Activated CD8-positive, alpha-beta T cell treated with anti-CD3 and anti-CD28 coated beads for 36 hours (primary cell): ENCODE measurements around the gene SDK2. TPM values are rescaled to one million over a fixed set of nuclear protein-coding genes. Genes with fewer than 3 reads are reported as not detected.

Experiments
- ATAC-seq: fragments of 200-7000 bp; cut with Tn5 transposase; one replicate; pipeline ENCODE4 v1.10.0; 2021; ENCODE audit warnings: mild to moderate bottlenecking, moderate library complexity
- CTCF ChIA-PET: fragments of 350-600 bp; sonication (Branson Sonifier 250); formaldehyde crosslinking; loops from one replicate; lab custom pipeline; 2021; ENCODE audit warnings: antibody characterized with exemption; lab: Charles Lee
- POLR2A ChIA-PET: fragments of 350-600 bp; sonication (Branson Sonifier 250); formaldehyde crosslinking; loops from one replicate; lab custom pipeline; 2021; ENCODE audit warnings: antibody characterized with exemption; lab: Charles Lee
- DNase-seq: peaks from one replicate; pipeline ENCODE4 v3.0.0-alpha.2; 2020
- H3K27ac Mint-ChIP-seq: one replicate; pipeline ENCODE4 v1.8.0; 2021; ENCODE audit warnings: mild to moderate bottlenecking, mixed read lengths
- H3K27me3 Mint-ChIP-seq: one replicate; pipeline ENCODE4 v1.8.0; 2021; ENCODE audit warnings: mixed read lengths
- H3K36me3 Mint-ChIP-seq: one replicate; pipeline ENCODE4 v1.8.0; 2021; ENCODE audit warnings: low read depth, mixed read lengths
- H3K4me1 Mint-ChIP-seq: one replicate; pipeline ENCODE4 v1.8.0; 2021; ENCODE audit warnings: low read depth, mixed read lengths
- H3K4me3 Mint-ChIP-seq: one replicate; pipeline ENCODE4 v1.8.0; 2021; ENCODE audit warnings: mild to moderate bottlenecking, moderate library complexity, mixed read lengths
- H3K9me3 Mint-ChIP-seq: one replicate; pipeline ENCODE4 v1.8.0; 2021; ENCODE audit warnings: mixed read lengths
- intact Hi-C: fragments of 100-400 bp; cut with micrococcal nuclease; formaldehyde crosslinking; loops from one replicate; pipeline ENCODE4 v1.10.0; 2022
- total RNA-seq, 2 experiments: library from RNA; stranded (reverse); gene quantifications; one replicate each; pipeline ENCODE4 v1.2.3, GENCODE V29; 2021
- TF ChIP-seq, protein P1 (sequence below): fragments of 200-600 bp; IDR thresholded peaks from one replicate; pipeline ENCODE4 v1.8.0; 2022; ENCODE audit warnings: antibody characterized with exemption, mild to moderate bottlenecking

The SDK2 gene
- total RNA-seq, 2 experiments from 2014 or later: 3.2 to 3.3 TPM

DNA sequence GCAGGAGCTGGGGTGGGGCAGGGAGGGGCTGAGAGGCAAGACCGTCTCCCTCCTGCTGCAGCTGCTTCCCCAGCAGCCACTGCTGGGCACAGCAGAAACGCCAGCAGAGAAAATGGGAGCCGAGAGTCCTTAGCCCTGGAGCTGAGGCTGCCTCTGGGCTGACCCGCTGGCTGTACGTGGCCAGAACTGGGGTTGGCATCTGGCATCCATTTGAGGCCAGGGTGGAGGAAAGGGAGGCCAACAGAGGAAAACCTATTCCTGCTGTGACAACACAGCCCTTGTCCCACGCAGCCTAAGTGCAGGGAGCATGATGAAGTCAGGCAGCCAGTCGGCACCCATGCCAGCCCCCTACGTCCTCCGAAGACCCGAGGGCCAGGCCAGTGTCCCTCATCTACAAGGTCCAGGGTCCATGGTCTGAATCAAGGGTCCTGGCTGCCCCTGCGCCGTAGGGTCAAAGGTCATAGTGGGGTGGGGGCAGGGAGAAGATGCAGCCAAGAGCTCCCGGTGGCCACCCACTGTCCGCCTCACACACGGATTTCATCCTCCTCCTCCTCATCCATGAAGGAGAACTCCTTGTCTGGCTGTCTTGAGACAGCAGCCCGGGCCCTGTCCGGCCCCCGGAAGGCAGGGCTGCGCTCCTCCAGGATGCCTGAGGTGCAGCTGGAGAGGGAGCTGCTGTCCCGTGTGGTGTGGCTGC, 359.2 kb downstream of the SDK2 start:
- POLR2A ChIA-PET: no interaction called here
- no peak overlapping the region for H3K4me3 Mint-ChIP-seq
- H3K36me3 Mint-ChIP-seq: no peaks in the 10 kb centered on the region
- no peaks in the 10 kb centered on the region for H3K9me3 Mint-ChIP-seq
- intact Hi-C loops: no loop called here
- no peaks in the 10 kb centered on the region for H3K4me1 Mint-ChIP-seq
- ATAC-seq: no peak
- H3K27me3 Mint-ChIP-seq: no peaks in the 10 kb centered on the region
- no peak overlapping the region for H3K27ac Mint-ChIP-seq
- DNase-seq: no peak
- CTCF ChIA-PET: interaction anchor here (0.6 kb wide), 1 partner anchor 1829 kb away, joined by 4 read pairs; no protein-coding TSS in a partner anchor
- TF ChIP-seq, protein P1, sequence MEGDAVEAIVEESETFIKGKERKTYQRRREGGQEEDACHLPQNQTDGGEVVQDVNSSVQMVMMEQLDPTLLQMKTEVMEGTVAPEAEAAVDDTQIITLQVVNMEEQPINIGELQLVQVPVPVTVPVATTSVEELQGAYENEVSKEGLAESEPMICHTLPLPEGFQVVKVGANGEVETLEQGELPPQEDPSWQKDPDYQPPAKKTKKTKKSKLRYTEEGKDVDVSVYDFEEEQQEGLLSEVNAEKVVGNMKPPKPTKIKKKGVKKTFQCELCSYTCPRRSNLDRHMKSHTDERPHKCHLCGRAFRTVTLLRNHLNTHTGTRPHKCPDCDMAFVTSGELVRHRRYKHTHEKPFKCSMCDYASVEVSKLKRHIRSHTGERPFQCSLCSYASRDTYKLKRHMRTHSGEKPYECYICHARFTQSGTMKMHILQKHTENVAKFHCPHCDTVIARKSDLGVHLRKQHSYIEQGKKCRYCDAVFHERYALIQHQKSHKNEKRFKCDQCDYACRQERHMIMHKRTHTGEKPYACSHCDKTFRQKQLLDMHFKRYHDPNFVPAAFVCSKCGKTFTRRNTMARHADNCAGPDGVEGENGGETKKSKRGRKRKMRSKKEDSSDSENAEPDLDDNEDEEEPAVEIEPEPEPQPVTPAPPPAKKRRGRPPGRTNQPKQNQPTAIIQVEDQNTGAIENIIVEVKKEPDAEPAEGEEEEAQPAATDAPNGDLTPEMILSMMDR: no peak
